Activated T-helper 1 cell treated with anti-CD3 and anti-CD28 coated beads, Interleukin-2, amount 50 U/mL, for 16 hours (primary cell): ENCODE results near the gene NKAPD1.
"Not testable (repeated sequence)": the region's sequence is repeated elsewhere in the genome, so short reads cannot be mapped to it uniquely, and the experiment has no call there.

Experiments
- DNase-seq, 2 donors: peaks; one replicate each; pipeline ENCODE4 v3.0.0-alpha.2; 2020; ENCODE audit warnings: low read depth in 1 of 2, low spot score in 1 of 2

The NKAPD1 gene

GRCh38 chr11:112086422-112087191 is 12.5 kb downstream of the NKAPD1 start, which contains the start of the genes SDHD and TIMM8B:
Gene SDHD (plus strand): TSS chr11:112086873. CDS start chr11:112086908, 35 bp downstream.
Gene TIMM8B (minus strand): TSS chr11:112086756. CDS start chr11:112086723, 33 bp downstream.
- DNase-seq = peak; percentile 90 to 92

GRCh38 chr11:112087212-112087611 is 13.1 kb downstream of the NKAPD1 start:
- DNase-seq = no peak

- DNase-seq = not testable (repeated sequence)
Observed at GRCh38 chr11:112095302-112095701, 21.2 kb downstream of the NKAPD1 start.

GRCh38 chr11:112096194-112096593 is 22.1 kb downstream of the NKAPD1 start:
- DNase-seq = no peak

GRCh38 chr11:112097734-112098528 is 23.8 kb downstream of the NKAPD1 start:
- no peak for DNase-seq

- no peak for DNase-seq
Observed at GRCh38 chr11:112100462-112100861, 26.4 kb downstream of the NKAPD1 start.

GRCh38 chr11:112103446-112103845 is 29.3 kb downstream of the NKAPD1 start:
- DNase-seq = no peak

GRCh38 chr11:112106070-112106469 is 32.0 kb downstream of the NKAPD1 start:
- DNase-seq = no peak

- DNase-seq = no peak
Observed at GRCh38 chr11:112113539-112114457, 39.7 kb downstream of the NKAPD1 start.

- no peak for DNase-seq
Observed at GRCh38 chr11:112114460-112114859, 40.4 kb downstream of the NKAPD1 start.

GRCh38 chr11:112115386-112115785 is 41.3 kb downstream of the NKAPD1 start:
- DNase-seq = no peak

- DNase-seq = no peak
Observed at GRCh38 chr11:112118176-112118575, 44.1 kb downstream of the NKAPD1 start.

- DNase-seq = no peak
Observed at GRCh38 chr11:112121981-112122615, 48.0 kb downstream of the NKAPD1 start.

GRCh38 chr11:112123129-112123528 is 49.0 kb downstream of the NKAPD1 start:
- no peak for DNase-seq

GRCh38 chr11:112127056-112127455 is 53.0 kb downstream of the NKAPD1 start:
- DNase-seq = no peak

- no peak for DNase-seq
Observed at GRCh38 chr11:112128483-112129121, 54.5 kb downstream of the NKAPD1 start.

GRCh38 chr11:112129656-112130055 is 55.6 kb downstream of the NKAPD1 start:
- no peak for DNase-seq

GRCh38 chr11:112132737-112133136 is 58.6 kb downstream of the NKAPD1 start:
- no peak for DNase-seq

GRCh38 chr11:112134473-112134872 is 60.4 kb downstream of the NKAPD1 start:
- no peak for DNase-seq
